ENCODE measurements around the gene FCRLA. TPM values are rescaled to one million over a fixed set of nuclear protein-coding genes. Genes with fewer than 3 reads are reported as not detected.
A peak's percentile ranks its signal among the peaks of the same experiment; 100 is the strongest.
"Not testable (repeated sequence)": the region's sequence is repeated elsewhere in the genome, so short reads cannot be mapped to it uniquely, and the experiment has no call there.

The FCRLA gene
- total RNA-seq, 2 experiments from 2014 or later = not detected

GRCh38 chr1:161719325-161719611 is 12.2 kb downstream of the FCRLA start:
- DNase-seq = no peak
- Mint-ChIP-seq H3K36me3 (ENCODE audit: low read depth) (no peaks in the 10 kb centered on the region), H3K27me3 (peaks cover 70% of the 10 kb centered on the region), H3K9me3 (no peaks in the 10 kb centered on the region), H3K4me1 (peaks cover 12% of the 10 kb centered on the region), H3K27ac (no peak overlapping the region), H3K4me3 (no peak overlapping the region)
- CTCF ChIA-PET = no interaction called here
- POLR2A ChIA-PET = no interaction called here

DNA sequence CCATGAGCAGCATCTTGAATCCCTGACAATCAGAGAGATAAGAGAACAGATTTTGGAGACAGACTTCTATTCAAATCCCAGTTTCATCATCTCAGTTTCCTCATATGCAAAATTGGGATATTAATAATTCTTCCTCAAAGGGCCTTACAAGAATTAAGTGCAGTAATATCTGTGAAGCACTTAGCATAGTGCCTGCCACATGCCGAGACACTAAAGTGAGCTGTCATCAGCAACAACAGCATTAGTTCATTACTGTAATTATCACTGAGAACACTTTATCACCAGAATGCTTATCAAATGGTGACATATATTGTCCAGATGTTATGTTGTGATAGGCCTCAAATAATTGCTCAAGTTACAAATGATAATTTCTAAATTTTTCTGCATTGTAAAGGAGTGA is 13.4 kb downstream of the FCRLA start:
- Mint-ChIP-seq H3K4me1 (peaks cover 13% of the 10 kb centered on the region), H3K27me3 (peaks cover 73% of the 10 kb centered on the region), H3K4me3 (no peak overlapping the region), H3K9me3 (no peaks in the 10 kb centered on the region), H3K36me3 (ENCODE audit: low read depth) (no peaks in the 10 kb centered on the region), H3K27ac (no peak overlapping the region)
- ChIA-PET CTCF (no interaction called here), POLR2A (no interaction called here)
- DNase-seq = no peak

GRCh38 chr1:161720956-161721737 is 14.1 kb downstream of the FCRLA start, which contains the start of gene FCRLB:
Gene FCRLB (plus strand): TSS chr1:161721544. CDS start chr1:161722673, 1,129 bp downstream.
- H3K4me3 Mint-ChIP-seq = no peak within 1 kb of the TSS
- no peaks in the 10 kb centered on the region for H3K9me3 Mint-ChIP-seq
- ChIA-PET CTCF (interaction anchor here (1.3 kb wide), 1 partner anchor 42 kb away, joined by 5 read pairs; no protein-coding TSS in a partner anchor), POLR2A (no interaction called here)
- peaks cover 20% of the 10 kb centered on the region for H3K4me1 Mint-ChIP-seq
- no peak within 1 kb of the TSS for H3K27ac Mint-ChIP-seq
- peaks cover 73% of the 10 kb centered on the region for H3K27me3 Mint-ChIP-seq
- DNase-seq = no peak
- no peaks in the 10 kb centered on the region for H3K36me3 Mint-ChIP-seq (ENCODE audit: low read depth)

DNA sequence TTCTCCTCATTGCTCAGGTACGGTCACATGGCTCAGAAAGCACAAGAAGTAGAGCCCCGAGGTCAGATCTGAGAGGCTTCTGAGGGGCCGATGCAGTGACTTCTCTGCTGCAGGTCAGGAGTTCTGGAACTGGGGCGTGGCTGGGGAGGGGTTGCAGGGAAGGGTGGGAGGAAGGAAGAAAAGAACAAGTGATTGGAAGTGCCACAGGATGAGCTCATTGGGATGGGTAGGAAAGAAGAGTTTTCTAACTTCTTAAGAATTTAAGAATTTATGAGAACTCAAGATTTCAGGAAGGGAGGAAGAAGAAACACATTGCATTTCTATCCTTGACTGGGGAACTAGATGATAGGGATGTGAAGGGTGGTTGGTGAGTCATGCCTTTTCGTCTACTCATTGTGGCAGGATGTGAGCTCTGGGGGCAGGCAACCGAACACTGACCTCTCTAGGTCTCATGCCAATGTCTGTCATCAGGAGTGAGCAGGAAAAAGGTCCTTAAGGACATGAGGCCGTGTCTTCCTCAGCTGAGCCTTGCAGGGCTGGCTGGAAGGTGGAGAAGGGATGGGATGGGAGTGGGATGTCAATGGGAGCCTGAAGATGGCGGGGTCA is 14.8 kb downstream of the FCRLA start:
- CTCF ChIA-PET = interaction anchor here (1.1 to 1.3 kb wide), 2 partner anchors 41 to 153 kb away, joined by 3 to 5 read pairs; no protein-coding TSS in a partner anchor
- H3K36me3 Mint-ChIP-seq (ENCODE audit: low read depth) = no peaks in the 10 kb centered on the region
- no peak overlapping the region for H3K4me3 Mint-ChIP-seq
- peaks cover 22% of the 10 kb centered on the region for H3K4me1 Mint-ChIP-seq
- POLR2A ChIA-PET = no interaction called here
- no peaks in the 10 kb centered on the region for H3K9me3 Mint-ChIP-seq
- no peak overlapping the region for H3K27ac Mint-ChIP-seq
- no peak for DNase-seq
- H3K27me3 Mint-ChIP-seq = peaks cover 73% of the 10 kb centered on the region

- no peak for DNase-seq
- ChIA-PET CTCF (interaction anchor here (1.1 to 1.3 kb wide), 2 partner anchors 40 to 152 kb away, joined by 3 to 5 read pairs; no protein-coding TSS in a partner anchor), POLR2A (no interaction called here)
- Mint-ChIP-seq H3K4me1 (peaks cover 23% of the 10 kb centered on the region), H3K27ac (no peak overlapping the region), H3K4me3 (no peak overlapping the region), H3K27me3 (peaks cover 68% of the 10 kb centered on the region), H3K36me3 (ENCODE audit: low read depth) (no peaks in the 10 kb centered on the region), H3K9me3 (no peaks in the 10 kb centered on the region)
Observed at GRCh38 chr1:161722406-161722805, 15.4 kb downstream of the FCRLA start.

DNA sequence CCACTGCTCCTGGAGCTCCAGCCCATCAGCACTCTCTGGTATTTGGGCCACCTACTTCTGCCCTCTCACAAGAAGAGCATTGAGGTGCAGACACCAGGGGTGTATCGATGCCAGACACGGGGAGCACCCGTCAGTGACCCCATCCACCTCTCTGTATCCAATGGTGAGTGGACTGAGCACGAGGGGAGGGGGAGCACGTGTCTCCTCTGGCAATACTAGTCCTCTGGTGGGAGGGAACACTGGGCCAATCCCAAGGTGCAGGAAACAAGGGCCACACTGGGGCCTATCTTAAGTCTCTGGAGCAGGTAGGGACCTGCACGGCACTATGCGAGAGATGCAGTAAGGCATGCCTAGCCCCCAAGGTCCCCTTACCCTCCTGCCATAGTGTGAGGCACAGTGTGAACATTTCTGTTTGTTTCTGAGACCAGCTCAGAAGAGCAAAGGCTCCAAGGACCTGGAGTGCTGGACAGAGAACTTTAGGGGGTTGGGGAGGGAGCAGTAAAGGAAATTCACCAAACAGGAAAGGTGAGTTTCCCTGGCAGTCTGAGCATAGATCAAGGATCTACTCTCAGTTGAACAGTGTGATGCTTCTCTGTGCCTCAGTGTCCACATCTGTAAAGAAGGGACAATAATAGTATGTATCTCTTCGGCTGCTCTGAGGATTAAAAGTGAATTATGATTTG is 16.6 kb downstream of the FCRLA start:
- Mint-ChIP-seq H3K27ac (no peak overlapping the region), H3K4me1 (peaks cover 31% of the 10 kb centered on the region), H3K4me3 (no peak overlapping the region), H3K27me3 (peaks cover 74% of the 10 kb centered on the region), H3K36me3 (ENCODE audit: low read depth) (no peaks in the 10 kb centered on the region), H3K9me3 (no peaks in the 10 kb centered on the region)
- POLR2A ChIA-PET = no interaction called here
- CTCF ChIA-PET = no interaction called here
- no peak for DNase-seq

GRCh38 chr1:161725258-161725907 is 18.4 kb downstream of the FCRLA start:
- H3K9me3 Mint-ChIP-seq; H3K27ac Mint-ChIP-seq; H3K36me3 Mint-ChIP-seq (ENCODE audit: low read depth); POLR2A ChIA-PET; DNase-seq: not testable (repeated sequence)
- H3K4me1 Mint-ChIP-seq = peaks cover 40% of the 10 kb centered on the region
- CTCF ChIA-PET = interaction anchor here (1.1 to 2.5 kb wide), 8 partner anchors 9 to 234 kb away, joined by 3 to 14 read pairs (median 7); partner anchors contain the start of gene DUSP12
- H3K27me3 Mint-ChIP-seq = peaks cover 78% of the 10 kb centered on the region
- H3K4me3 Mint-ChIP-seq = peak overlapping the region; percentile 83

- H3K4me3 Mint-ChIP-seq = peak overlapping the region; percentile 83
- H3K36me3 Mint-ChIP-seq (ENCODE audit: low read depth) = no peaks in the 10 kb centered on the region
- H3K4me1 Mint-ChIP-seq = peaks cover 43% of the 10 kb centered on the region
- no peaks in the 10 kb centered on the region for H3K9me3 Mint-ChIP-seq
- ChIA-PET CTCF (interaction anchor here (0.8 to 2.5 kb wide), 11 partner anchors 10 to 234 kb away, joined by 3 to 14 read pairs (median 5); partner anchors contain the start of gene DUSP12), POLR2A (no interaction called here)
- H3K27me3 Mint-ChIP-seq = peaks cover 77% of the 10 kb centered on the region
- H3K27ac Mint-ChIP-seq = peak overlapping the region; percentile 74
- DNase-seq = peak; percentile 22
Observed at GRCh38 chr1:161725908-161726472, 19.0 kb downstream of the FCRLA start.

- H3K36me3 Mint-ChIP-seq (ENCODE audit: low read depth) = no peaks in the 10 kb centered on the region
- CTCF ChIA-PET = interaction anchor here (0.8 to 2.5 kb wide), 11 partner anchors 9 to 235 kb away, joined by 3 to 14 read pairs (median 5); partner anchors contain the start of gene DUSP12
- peaks cover 44% of the 10 kb centered on the region for H3K4me1 Mint-ChIP-seq
- H3K27ac Mint-ChIP-seq = peak overlapping the region; percentile 91
- H3K4me3 Mint-ChIP-seq = peak overlapping the region; percentile 83
- H3K9me3 Mint-ChIP-seq = no peaks in the 10 kb centered on the region
- H3K27me3 Mint-ChIP-seq = peaks cover 78% of the 10 kb centered on the region
- POLR2A ChIA-PET = no interaction called here
- peak; percentile 73 for DNase-seq
Observed at GRCh38 chr1:161726473-161727255, 19.6 kb downstream of the FCRLA start.

DNA sequence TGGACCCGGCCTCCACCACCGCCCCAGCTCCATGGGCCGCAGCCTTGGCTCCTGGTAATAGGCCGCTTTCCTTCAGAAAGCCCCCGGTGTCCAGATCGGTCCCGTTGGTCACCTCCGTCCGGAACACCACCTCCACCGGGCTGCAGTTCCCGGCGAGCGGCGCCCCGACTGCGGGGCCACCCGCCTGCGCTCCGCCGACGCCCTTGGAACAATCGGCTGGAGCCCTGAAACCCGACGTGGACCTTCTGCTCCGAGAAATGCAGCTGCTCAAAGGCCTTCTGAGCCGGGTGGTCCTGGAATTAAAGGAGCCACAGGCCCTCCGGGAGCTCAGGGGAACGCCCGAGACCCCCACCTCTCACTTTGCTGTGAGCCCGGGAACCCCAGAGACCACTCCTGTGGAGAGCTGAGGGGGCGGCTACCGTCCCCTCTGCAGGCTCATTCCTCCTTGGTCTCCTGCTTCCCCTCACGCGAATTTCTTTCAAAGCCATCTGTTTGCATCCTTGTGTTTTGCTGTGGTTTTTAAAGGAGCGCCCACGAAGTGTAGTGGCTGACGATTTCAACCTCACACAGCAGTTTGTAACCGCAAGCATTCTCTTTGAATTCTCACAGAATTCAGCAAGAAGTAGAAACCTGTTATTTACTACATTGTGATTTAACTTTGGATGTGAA is 20.4 kb downstream of the FCRLA start:
- ChIA-PET POLR2A (no interaction called here), CTCF (interaction anchor here (1.7 to 2.5 kb wide), 6 partner anchors 9 to 22 kb away, joined by 7 to 14 read pairs (median 10); partner anchors contain the start of gene DUSP12)
- Mint-ChIP-seq H3K27me3 (peaks cover 75% of the 10 kb centered on the region), H3K4me3 (peak overlapping the region; percentile 83), H3K27ac (peak overlapping the region; percentile 91), H3K4me1 (peaks cover 41% of the 10 kb centered on the region), H3K9me3 (no peaks in the 10 kb centered on the region), H3K36me3 (ENCODE audit: low read depth) (no peaks in the 10 kb centered on the region)
- DNase-seq = peak; percentile 64

DNA sequence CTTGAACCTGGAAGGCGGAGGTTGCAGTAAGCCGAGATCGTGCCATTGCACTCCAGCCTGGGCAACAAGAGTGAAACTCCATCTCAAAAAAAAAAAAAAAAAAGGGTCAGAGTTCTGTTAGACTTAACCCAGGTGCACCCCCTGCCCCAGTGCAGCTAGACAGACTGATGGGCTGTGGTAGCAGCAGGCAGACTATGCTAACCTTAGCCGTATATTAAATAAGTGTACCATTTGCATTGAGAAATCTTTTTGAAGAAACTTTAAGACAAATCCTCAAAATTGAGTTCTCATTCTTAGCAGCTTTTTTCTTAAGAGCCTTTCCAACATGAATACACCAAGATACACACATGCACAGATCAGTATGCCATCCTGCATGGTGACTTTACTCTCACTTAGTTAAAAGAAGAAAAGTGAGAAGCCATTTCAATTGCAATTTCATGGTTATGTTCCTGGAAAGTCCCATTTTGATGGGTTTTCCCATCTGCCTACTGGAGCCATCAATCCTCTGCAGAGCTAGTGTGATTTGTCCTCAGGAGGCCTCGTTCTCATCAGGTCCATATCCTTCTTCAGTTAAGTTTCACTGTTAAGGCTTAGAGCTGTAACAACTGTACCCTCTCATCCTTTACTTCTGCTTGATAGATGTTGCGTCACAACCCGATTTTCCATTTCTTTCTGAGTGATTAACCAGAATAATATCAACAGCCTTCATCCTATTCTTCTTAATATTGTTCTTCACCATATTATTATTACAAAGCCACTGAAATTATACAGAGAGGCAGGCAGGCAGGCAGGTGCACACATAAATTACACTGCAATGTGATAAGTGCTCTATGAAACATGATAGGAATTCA is 21.6 kb downstream of the FCRLA start:
- Mint-ChIP-seq H3K27ac (no peak overlapping the region), H3K9me3 (no peaks in the 10 kb centered on the region), H3K36me3 (ENCODE audit: low read depth) (no peaks in the 10 kb centered on the region), H3K4me1 (peaks cover 41% of the 10 kb centered on the region), H3K27me3 (peaks cover 72% of the 10 kb centered on the region), H3K4me3 (no peak overlapping the region)
- ChIA-PET POLR2A (no interaction called here), CTCF (interaction anchor here (0.6 to 1.9 kb wide), 2 partner anchors 10 to 25 kb away, joined by 3 to 7 read pairs; no protein-coding TSS in a partner anchor)
- no peak for DNase-seq
